Effector memory CD8-positive, alpha-beta T cell (primary cell): ENCODE results near the gene INSM1.

Experiments
- ATAC-seq: fragments of 150-1000 bp; cut with Tn5 transposase; replicated peaks from 2 replicates; pipeline ENCODE4 v1.10.0; 2021; ENCODE audit warnings: mild to moderate bottlenecking, moderate library complexity
- DNase-seq, 3 experiments: peaks; one replicate each; pipeline ENCODE4 v3.0.0; 2021
- H3K27ac Mint-ChIP-seq, 2 donors: one replicate each; pipeline ENCODE4 v1.8.0; 2022; ENCODE audit warnings: mild to moderate bottlenecking in 2 of 2, mixed read lengths in 2 of 2, moderate library complexity in 2 of 2
- H3K27me3 Mint-ChIP-seq, 2 donors: one replicate each; pipeline ENCODE4 v1.8.0; 2022; ENCODE audit warnings: mixed read lengths in 2 of 2
- H3K36me3 Mint-ChIP-seq: one replicate; pipeline ENCODE4 v1.8.0; 2022; ENCODE audit warnings: mild to moderate bottlenecking, moderate library complexity, mixed read lengths; ENCODE audit not compliant: insufficient read depth
- H3K4me1 Mint-ChIP-seq, 2 donors: one replicate each; pipeline ENCODE4 v1.8.0; 2022; ENCODE audit warnings: low read depth in 2 of 2, mixed read lengths in 2 of 2
- H3K4me3 Mint-ChIP-seq, 2 donors: one replicate each; pipeline ENCODE4 v1.8.0; 2022; ENCODE audit warnings: mild to moderate bottlenecking in 2 of 2, mixed read lengths in 2 of 2, moderate library complexity in 2 of 2
- H3K9me3 Mint-ChIP-seq, 2 donors: one replicate each; pipeline ENCODE4 v1.8.0; 2022; ENCODE audit warnings: mixed read lengths in 2 of 2

INSM1 gene

DNA sequence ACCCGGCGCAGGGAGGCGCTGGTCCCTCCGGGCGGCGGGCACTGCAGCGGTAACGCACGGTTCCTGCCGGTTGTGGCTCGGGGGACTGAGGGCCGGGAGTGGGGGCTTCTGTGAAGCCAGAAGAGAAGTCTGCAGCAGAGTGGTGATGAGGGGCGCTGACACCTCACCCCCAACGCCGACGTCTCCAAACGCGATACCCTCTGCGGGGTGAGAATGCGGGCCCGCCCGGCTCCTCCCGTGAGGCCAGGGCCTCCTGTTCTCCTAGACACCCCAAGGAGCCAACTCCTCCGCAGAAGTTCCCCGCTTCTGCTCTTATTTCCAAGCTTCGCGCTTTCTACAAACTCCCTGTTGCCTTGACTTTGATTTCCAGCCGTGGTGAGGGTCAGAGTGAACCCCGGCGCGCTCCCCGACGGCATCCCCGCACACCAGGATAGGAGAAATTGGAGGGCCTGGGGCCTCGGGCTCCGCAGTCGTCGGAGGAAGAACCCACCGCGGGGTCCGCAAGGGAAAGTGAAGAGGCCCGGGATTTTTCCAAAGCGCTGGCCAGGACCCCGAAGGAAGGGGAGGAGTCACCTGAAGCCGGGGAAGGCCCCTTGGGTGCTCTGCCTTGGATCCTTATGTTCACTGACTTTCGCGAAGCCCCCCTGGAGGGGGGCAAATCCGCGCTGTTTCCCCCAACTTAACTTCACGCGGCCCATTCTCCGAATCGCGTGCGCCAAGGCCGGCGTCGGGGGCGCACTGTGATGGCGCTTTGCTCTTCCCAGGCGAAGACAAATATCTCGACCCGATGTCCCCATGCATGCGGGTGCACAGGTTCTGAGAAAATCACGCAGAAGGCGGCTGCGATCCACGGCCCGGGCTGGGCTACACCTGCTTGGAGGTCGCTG lies 3.1 kb upstream of the INSM1 start:
- Mint-ChIP-seq H3K4me3 (peak overlapping the region in 1 of 2 donors; percentile 10), H3K27me3 (peaks cover 63 to 84% of the 10 kb centered on the region in 2 donors), H3K27ac (no peak overlapping the region), H3K9me3 (no peaks in the 10 kb centered on the region), H3K36me3 (peaks cover 3% of the 10 kb centered on the region), H3K4me1 (peaks cover 19 to 37% of the 10 kb centered on the region in 2 donors)
- ATAC-seq, result no peak
- no peak for DNase-seq

DNA sequence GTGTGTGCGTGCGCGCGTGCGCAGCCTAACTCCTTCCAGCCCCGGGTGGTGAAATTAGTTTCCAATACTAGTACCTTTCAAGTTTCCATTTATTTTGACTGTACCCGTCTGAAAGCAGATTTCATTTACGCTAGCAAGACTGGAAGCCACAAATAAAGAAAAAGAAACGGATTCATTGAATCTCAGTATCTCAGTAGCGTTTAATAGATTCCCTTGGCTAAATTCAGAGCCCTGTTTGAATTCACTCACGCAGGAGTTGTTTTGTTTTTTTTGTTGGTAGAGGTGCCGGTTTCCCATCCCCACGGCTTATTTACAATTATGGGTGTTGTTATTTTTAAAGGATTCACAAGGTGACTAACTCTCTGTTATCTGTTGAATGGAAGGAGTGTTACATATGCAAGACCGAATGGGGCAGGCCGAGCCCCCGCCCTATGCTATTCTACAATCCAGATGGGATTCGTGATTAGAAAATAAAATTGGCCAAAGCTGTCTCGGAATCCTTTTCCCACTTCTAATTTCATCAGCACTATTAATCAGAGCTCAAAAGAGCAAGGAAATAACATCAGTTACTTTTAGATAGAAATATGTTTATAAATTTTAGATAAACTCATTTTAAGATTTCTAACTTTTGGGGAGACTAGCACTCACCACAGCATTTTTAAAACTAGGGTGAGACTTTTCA lies 2.3 kb upstream of the INSM1 start:
- Mint-ChIP-seq H3K4me3 (peak overlapping the region in 1 of 2 donors; percentile 10), H3K9me3 (no peaks in the 10 kb centered on the region), H3K4me1 (peaks cover 18 to 32% of the 10 kb centered on the region in 2 donors), H3K27me3 (peaks cover 67 to 84% of the 10 kb centered on the region in 2 donors), H3K36me3 (peaks cover 3% of the 10 kb centered on the region), H3K27ac (no peak overlapping the region)
- ATAC-seq (no peak), DNase-seq (no peak)

DNA sequence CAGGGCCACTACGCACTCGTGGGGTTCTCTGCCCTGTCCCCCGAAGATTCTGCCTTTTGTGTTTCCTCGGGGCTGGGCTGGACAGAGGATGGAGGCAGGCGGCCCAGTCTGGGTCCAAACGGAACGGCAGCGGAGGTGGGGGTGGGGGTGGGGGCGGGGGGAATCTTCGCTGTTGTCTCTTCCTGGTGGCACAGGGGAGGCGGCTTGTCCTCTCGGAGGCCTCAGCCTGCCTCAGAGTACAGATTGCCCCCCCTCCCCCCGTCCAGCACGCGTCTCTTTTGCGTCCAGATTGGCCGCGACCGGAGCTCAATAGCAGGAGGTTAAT lies 1.4 kb upstream of the INSM1 start:
- Mint-ChIP-seq H3K27me3 (peaks cover 67 to 84% of the 10 kb centered on the region in 2 donors), H3K36me3 (peaks cover 3% of the 10 kb centered on the region), H3K27ac (no peak overlapping the region), H3K4me3 (peak overlapping the region in 1 of 2 donors; percentile 31), H3K4me1 (peaks cover 15 to 26% of the 10 kb centered on the region in 2 donors), H3K9me3 (no peaks in the 10 kb centered on the region)
- ATAC-seq (no peak), DNase-seq (no peak)

DNA sequence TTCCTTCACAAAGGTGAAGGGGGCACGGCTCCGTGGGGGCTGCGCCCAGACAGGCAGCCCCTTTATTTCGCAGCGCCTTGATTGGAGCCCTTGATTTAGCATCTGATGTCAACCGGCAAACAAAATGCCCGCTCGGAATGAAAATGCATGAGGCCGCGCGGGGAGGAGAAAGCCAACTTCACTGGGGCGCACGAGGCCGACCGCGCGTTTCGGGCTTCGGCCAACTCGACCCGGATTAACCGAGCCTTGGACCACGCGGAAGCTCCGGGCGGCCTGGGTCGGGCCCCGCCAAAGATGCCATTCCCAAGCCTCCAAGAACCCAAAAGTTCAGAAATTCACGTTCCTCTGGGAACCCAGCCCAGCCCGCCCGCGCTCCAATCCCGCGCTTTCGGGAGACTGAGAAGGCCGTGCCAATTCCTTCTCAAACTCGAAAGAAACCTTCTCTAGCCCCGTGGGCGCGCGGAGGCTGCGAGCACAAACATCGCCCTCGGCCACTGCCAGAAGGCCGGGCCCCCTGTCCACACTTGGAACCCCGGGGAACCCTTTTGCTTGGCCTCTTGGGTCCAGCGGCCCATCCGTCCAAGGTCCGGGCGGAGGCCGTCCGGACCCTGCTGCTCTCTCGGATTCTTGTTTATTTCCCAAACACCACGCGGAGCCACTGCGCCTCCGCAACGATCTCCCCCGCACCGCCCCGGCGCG lies 879 bp upstream of the INSM1 start:
- H3K27me3 Mint-ChIP-seq, result peaks cover 69 to 84% of the 10 kb centered on the region in 2 donors
- no peak for ATAC-seq
- DNase-seq, result no peak
- H3K9me3 Mint-ChIP-seq, result no peaks in the 10 kb centered on the region
- H3K4me3 Mint-ChIP-seq, result peak overlapping the region; percentile 46 to 50
- H3K36me3 Mint-ChIP-seq, result peaks cover 3% of the 10 kb centered on the region
- peaks cover 15 to 26% of the 10 kb centered on the region in 2 donors for H3K4me1 Mint-ChIP-seq
- no peak overlapping the region for H3K27ac Mint-ChIP-seq

DNA sequence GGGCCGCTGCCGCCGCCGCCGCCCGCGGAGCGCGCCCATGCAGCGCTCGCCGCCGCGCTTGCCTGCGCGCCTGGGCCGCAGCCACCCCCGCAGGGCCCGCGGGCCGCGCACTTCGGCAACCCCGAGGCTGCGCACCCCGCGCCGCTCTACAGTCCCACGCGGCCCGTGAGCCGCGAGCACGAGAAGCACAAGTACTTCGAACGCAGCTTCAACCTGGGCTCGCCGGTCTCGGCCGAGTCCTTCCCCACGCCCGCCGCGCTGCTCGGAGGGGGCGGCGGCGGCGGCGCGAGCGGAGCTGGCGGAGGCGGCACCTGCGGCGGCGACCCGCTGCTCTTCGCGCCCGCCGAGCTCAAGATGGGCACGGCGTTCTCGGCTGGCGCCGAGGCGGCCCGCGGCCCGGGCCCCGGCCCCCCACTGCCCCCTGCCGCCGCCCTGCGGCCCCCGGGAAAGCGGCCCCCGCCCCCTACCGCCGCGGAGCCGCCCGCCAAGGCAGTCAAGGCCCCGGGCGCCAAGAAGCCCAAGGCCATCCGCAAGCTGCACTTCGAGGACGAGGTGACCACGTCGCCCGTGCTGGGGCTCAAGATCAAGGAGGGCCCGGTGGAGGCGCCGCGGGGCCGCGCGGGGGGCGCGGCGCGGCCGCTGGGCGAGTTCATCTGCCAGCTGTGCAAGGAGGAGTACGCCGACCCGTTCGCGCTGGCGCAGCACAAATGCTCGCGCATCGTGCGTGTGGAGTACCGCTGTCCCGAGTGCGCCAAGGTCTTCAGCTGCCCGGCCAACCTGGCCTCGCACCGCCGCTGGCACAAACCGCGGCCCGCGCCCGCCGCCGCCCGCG lies 730 bp downstream of the INSM1 start:
- no peak for DNase-seq
- Mint-ChIP-seq H3K4me3 (peak overlapping the region in 1 of 2 donors; percentile 25), H3K27ac (no peak overlapping the region), H3K4me1 (peaks cover 9 to 16% of the 10 kb centered on the region in 2 donors), H3K27me3 (peaks cover 64 to 84% of the 10 kb centered on the region in 2 donors), H3K9me3 (no peaks in the 10 kb centered on the region), H3K36me3 (peaks cover 3% of the 10 kb centered on the region)
- ATAC-seq, result no peak

DNA sequence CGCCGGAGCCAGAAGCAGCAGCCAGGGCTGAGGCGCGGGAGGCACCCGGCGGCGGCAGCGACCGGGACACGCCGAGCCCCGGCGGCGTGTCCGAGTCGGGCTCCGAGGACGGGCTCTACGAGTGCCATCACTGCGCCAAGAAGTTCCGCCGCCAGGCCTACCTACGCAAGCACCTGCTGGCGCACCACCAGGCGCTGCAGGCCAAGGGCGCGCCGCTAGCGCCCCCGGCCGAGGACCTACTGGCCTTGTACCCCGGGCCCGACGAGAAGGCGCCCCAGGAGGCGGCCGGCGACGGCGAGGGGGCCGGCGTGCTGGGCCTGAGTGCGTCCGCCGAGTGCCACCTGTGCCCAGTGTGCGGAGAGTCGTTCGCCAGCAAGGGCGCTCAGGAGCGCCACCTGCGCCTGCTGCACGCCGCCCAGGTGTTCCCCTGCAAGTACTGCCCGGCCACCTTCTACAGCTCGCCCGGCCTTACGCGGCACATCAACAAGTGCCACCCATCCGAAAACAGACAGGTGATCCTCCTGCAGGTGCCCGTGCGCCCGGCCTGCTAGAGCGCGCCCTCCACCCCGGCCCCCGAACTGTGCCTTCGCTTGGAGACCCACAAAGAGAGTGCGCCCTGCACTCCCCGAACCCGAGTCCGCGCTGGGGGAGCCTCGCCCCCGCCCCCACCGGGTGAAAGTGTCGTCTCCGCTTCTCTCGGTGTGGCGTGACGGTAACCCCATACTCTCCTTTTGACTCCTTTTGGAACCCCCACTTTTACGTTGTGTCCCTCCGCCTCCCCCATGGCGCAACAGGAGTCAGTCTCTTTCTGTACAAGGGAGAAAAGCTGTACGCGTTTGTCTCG lies 1.6 kb downstream of the INSM1 start:
- H3K36me3 Mint-ChIP-seq, result peaks cover 3% of the 10 kb centered on the region
- peak overlapping the region; percentile 67 to 74 for H3K4me3 Mint-ChIP-seq
- ATAC-seq (no peak), DNase-seq (no peak)
- no peak overlapping the region for H3K27ac Mint-ChIP-seq
- H3K27me3 Mint-ChIP-seq, result peaks cover 66 to 84% of the 10 kb centered on the region in 2 donors
- peaks cover 6 to 13% of the 10 kb centered on the region in 2 donors for H3K4me1 Mint-ChIP-seq
- no peaks in the 10 kb centered on the region for H3K9me3 Mint-ChIP-seq

DNA sequence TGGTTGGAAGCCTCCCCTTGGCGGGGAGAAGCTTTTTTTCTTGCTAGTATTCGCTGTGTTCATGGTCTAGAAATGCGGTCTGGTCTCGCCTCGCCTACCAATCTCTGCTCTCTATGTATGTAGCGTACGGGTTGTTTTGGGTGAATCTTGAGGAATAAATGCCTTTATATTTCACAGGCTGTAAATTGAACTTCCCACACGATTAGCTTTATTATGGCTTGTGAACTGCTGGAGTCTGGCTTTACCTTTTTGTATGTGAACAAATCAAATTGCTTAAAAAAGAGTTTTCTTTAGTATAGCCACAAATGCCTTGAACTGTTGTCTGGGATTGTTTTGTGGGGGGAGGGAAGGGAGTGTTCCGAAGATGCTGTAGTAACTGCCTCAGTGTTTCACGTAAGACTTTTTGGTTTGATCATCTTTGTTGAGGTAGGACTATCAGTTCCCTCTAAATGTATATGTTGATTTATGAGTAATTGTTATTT lies 2.2 kb downstream of the INSM1 start:
- H3K4me3 Mint-ChIP-seq, result peak overlapping the region; percentile 67 to 74
- DNase-seq, result no peak
- ATAC-seq, result no peak
- no peaks in the 10 kb centered on the region for H3K36me3 Mint-ChIP-seq
- peaks cover 64 to 84% of the 10 kb centered on the region in 2 donors for H3K27me3 Mint-ChIP-seq
- H3K4me1 Mint-ChIP-seq, result peaks cover 6 to 13% of the 10 kb centered on the region in 2 donors
- H3K9me3 Mint-ChIP-seq, result no peaks in the 10 kb centered on the region
- H3K27ac Mint-ChIP-seq, result no peak overlapping the region

DNA sequence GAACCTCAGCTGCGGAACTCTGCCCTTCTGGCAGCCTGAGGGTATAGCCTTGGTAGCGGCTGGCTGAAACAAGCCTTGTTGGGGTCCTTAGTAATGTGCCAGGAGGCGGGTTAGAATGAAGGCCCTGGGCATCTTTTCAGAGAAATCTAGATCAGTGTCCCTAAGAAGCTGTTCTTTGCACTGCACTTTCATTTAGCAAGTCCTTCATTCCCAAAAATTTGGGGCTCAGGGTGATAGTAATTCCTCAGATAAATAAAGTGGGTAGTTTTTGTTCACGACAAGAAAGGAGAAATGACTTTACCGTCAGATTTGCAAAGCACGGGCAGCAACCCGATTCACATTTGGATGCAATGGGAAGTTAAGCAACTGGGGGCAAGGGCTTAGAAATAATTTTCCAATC lies 3.2 kb downstream of the INSM1 start:
- no peaks in the 10 kb centered on the region for H3K9me3 Mint-ChIP-seq
- no peak overlapping the region for H3K27ac Mint-ChIP-seq
- H3K4me1 Mint-ChIP-seq, result peaks cover 6 to 7% of the 10 kb centered on the region in 2 donors
- H3K36me3 Mint-ChIP-seq, result no peaks in the 10 kb centered on the region
- no peak overlapping the region for H3K4me3 Mint-ChIP-seq
- no peak for ATAC-seq
- DNase-seq, result no peak
- H3K27me3 Mint-ChIP-seq, result peaks cover 55 to 84% of the 10 kb centered on the region in 2 donors

DNA sequence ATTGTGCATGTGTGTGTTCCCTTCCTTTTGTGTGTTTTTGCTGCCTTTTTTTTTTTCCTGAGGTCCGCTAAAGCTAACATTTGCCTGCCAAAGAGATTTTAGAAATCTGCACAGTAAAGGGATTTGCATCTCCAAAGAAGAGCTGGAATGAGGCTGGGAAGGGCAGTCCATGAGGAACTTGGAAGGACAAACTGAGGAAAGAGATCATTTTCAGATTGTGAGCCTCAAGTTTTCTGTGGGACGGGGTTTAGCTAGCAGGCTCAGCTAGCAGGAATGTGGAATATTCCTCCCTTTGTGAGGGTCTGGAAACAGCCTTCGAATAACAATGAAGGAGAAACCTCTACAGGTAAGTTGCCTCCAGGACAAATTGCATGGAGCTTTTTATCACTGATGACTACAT lies 3.8 kb downstream of the INSM1 start:
- no peaks in the 10 kb centered on the region for H3K36me3 Mint-ChIP-seq
- no peak for ATAC-seq
- DNase-seq, result no peak
- H3K27me3 Mint-ChIP-seq, result peaks cover 51 to 82% of the 10 kb centered on the region in 2 donors
- H3K27ac Mint-ChIP-seq, result no peak overlapping the region
- no peak overlapping the region for H3K4me3 Mint-ChIP-seq
- no peaks in the 10 kb centered on the region for H3K9me3 Mint-ChIP-seq
- peaks cover 6 to 7% of the 10 kb centered on the region in 2 donors for H3K4me1 Mint-ChIP-seq

DNA sequence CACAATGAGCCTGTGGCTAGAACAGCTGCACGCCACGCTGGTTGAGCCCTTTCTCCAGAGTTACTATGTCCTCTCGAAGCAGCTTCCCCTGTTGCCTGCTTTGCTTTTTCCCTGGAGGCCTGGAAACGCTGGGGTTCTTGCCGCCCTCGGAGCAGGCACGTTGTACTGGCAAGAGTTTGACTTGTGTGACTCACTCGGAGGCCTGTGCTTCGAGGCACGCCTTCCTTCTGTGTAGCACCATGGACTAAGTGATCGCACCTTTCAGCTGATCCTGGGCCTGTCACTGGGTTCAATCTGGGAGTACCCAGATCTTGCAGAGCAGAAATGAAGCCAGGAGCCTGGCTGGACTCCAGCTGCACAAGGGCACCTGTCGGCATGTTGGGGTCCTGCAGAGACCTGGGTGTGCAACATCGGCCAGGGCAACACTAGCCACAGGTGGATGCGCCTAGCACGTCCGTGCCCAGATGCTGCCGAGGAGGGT lies 5.2 kb downstream of the INSM1 start:
- peaks cover 4% of the 10 kb centered on the region in 2 donors for H3K4me1 Mint-ChIP-seq
- DNase-seq (no peak), ATAC-seq (no peak)
- H3K27me3 Mint-ChIP-seq, result peaks cover 46 to 71% of the 10 kb centered on the region in 2 donors
- H3K36me3 Mint-ChIP-seq, result no peaks in the 10 kb centered on the region
- no peak overlapping the region for H3K4me3 Mint-ChIP-seq
- H3K27ac Mint-ChIP-seq, result no peak overlapping the region
- no peaks in the 10 kb centered on the region for H3K9me3 Mint-ChIP-seq

DNA sequence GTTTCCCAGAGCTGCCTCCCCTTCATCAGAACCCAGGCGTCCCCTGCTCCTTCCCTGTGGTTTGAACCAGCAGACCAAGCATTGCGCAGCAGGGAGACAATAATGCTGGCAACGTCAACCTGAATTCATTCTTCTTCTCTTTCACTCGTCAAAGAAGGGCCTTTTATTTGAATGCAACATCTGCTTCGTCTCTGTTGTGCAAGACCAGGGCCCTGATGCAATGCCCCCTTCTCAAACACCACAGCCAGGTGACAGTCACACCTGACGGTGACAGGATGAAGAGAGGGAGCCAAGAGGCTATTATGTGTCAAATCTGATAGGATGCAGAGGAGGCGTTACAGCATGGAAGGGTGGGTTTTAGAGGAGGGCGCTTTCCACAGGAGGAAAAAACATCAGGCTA lies 8.0 kb downstream of the INSM1 start:
- DNase-seq (no peak), ATAC-seq (no peak)
- Mint-ChIP-seq H3K4me1 (no peaks in the 10 kb centered on the region), H3K9me3 (no peaks in the 10 kb centered on the region), H3K36me3 (no peaks in the 10 kb centered on the region), H3K27me3 (peaks cover 46 to 71% of the 10 kb centered on the region in 2 donors), H3K4me3 (no peak overlapping the region), H3K27ac (no peak overlapping the region)

DNA sequence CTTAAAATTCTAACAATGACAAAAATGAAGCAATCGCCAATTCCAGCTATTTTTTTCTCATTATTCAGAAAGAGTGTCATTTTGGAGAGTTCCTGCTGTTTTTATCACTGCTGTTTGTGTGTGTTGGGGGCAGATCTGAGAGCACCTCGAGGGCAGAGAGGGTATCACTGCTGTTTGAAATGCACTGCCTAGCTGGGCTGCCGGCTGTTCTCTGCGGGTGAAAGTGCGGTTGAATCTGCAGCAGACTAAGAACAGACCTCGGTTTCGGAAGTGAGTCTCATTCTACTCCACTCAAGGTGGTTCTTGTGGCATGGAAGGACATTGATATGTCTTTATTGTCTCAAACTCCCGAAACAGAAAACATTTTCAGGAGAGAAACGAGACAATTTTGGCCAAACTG lies 18.3 kb downstream of the INSM1 start:
- no peak overlapping the region for H3K27ac Mint-ChIP-seq
- H3K4me1 Mint-ChIP-seq, result no peaks in the 10 kb centered on the region
- peaks cover 9 to 10% of the 10 kb centered on the region in 2 donors for H3K27me3 Mint-ChIP-seq
- H3K36me3 Mint-ChIP-seq, result peaks cover 5% of the 10 kb centered on the region
- no peak overlapping the region for H3K4me3 Mint-ChIP-seq
- ATAC-seq, result no peak
- DNase-seq, result no peak
- no peaks in the 10 kb centered on the region for H3K9me3 Mint-ChIP-seq
